GM12891 (cell line): ENCODE measurements around the gene KCNJ10. TPM values are rescaled to one million over a fixed set of nuclear protein-coding genes. Genes with fewer than 3 reads are reported as not detected.
"Not testable (repeated sequence)": the region's sequence is repeated elsewhere in the genome, so short reads cannot be mapped to it uniquely, and the experiment has no call there.

Experiments
- DNase-seq: peaks from one replicate; pipeline ENCODE4 v3.0.0; 2011; ENCODE audit warnings: low spot score; ENCODE audit not compliant: insufficient read length
- FAIRE-seq: peaks from 2 replicates; lab custom pipeline; 2011; peaks lifted over from hg19 to GRCh38; lab: Jason Lieb, UNC
- PAX5 ChIP-seq: IDR thresholded peaks from 2 replicates; pipeline ENCODE4 v1.6.1; 2011; ENCODE audit warnings: low read length, moderate library complexity, mild to moderate bottlenecking; ENCODE audit not compliant: insufficient read depth, severe bottlenecking
- POLR2A ChIP-seq: IDR thresholded peaks from 2 replicates; pipeline ENCODE4 v1.6.1; 2011; ENCODE audit warnings: low read depth, low read length, control low read depth
- POLR2AphosphoS5 ChIP-seq: IDR thresholded peaks from 2 replicates; pipeline ENCODE4 v1.6.1; 2011; ENCODE audit warnings: low read depth, low read length, control low read depth
- POU2F2 ChIP-seq: IDR thresholded peaks from 2 replicates; pipeline ENCODE4 v1.6.1; 2011; ENCODE audit warnings: low read depth, mild to moderate bottlenecking, control low read depth, low read length, moderate library complexity
- SPI1 ChIP-seq: IDR thresholded peaks from 2 replicates; pipeline ENCODE4 v1.6.1; 2011; ENCODE audit warnings: low read depth, low read length, control low read depth
- TAF1 ChIP-seq: IDR thresholded peaks from 2 replicates; pipeline ENCODE4 v1.6.1; 2011; ENCODE audit warnings: low read depth, low read length, control low read depth
- polyA plus RNA-seq: library from polyadenylated mRNA; unstranded; fragments of >200 nt; gene quantifications from one replicate; pipeline ENCODE4 v1.2.1, GENCODE V29; 2012; ENCODE audit warnings: low read depth, missing spikeins, inconsistent platforms; ENCODE audit not compliant: missing spikeins

KCNJ10 gene
- polyA plus RNA-seq: 0.05 TPM

GRCh38 chr1:160069460-160070231, at the start of gene KCNJ10:
Gene KCNJ10 (minus strand): TSS chr1:160070160. CDS start chr1:160042532, 27,628 bp downstream.
- no peak for DNase-seq
- no peak for TF ChIP-seq POLR2AphosphoS5
- TF ChIP-seq POLR2A: no peak
- no peak for TF ChIP-seq SPI1
- TF ChIP-seq PAX5: no peak
- no peak for TF ChIP-seq POU2F2
- TF ChIP-seq TAF1: no peak
- no peak for FAIRE-seq

GRCh38 chr1:160118928-160119327, 49.0 kb upstream of the KCNJ10 start:
- FAIRE-seq (no peak), DNase-seq (no peak)
- TF ChIP-seq SPI1: no peak

GRCh38 chr1:160117709-160118183, 47.8 kb upstream of the KCNJ10 start:
- TF ChIP-seq PAX5: no peak
- TF ChIP-seq POU2F2: no peak
- TF ChIP-seq POLR2AphosphoS5: no peak
- no peak for TF ChIP-seq TAF1
- TF ChIP-seq SPI1: no peak
- TF ChIP-seq POLR2A: no peak
- DNase-seq: no peak
- FAIRE-seq: no peak

GRCh38 chr1:160117300-160117699, 47.3 kb upstream of the KCNJ10 start:
- DNase-seq: no peak
- FAIRE-seq: no peak
- no peak for TF ChIP-seq POLR2A
- TF ChIP-seq POLR2AphosphoS5: no peak
- no peak for TF ChIP-seq POU2F2
- TF ChIP-seq PAX5: no peak
- no peak for TF ChIP-seq SPI1
- TF ChIP-seq TAF1: no peak

GRCh38 chr1:160116283-160117147, 46.6 kb upstream of the KCNJ10 start:
- FAIRE-seq (no peak), DNase-seq (no peak)
- TF ChIP-seq SPI1 (no peak), PAX5 (no peak), POLR2AphosphoS5 (no peak), POLR2A (no peak), TAF1 (no peak), POU2F2 (no peak)

GRCh38 chr1:160115545-160116282, 45.8 kb upstream of the KCNJ10 start, which contains the start of gene ATP1A2:
Gene ATP1A2 (plus strand): TSS chr1:160115759. CDS start chr1:160115862, 103 bp downstream.
- FAIRE-seq: no peak

GRCh38 chr1:160114085-160114484, 44.1 kb upstream of the KCNJ10 start:
- FAIRE-seq (no peak), DNase-seq (no peak)
- TF ChIP-seq PAX5 (no peak), POU2F2 (no peak), SPI1 (no peak), POLR2A (no peak), TAF1 (no peak), POLR2AphosphoS5 (no peak)

More at GRCh38 chr1:160115545-160116282, 45.8 kb upstream of the KCNJ10 start, which contains the start of gene ATP1A2:
- no peak for DNase-seq
- TF ChIP-seq SPI1 (no peak), POU2F2 (no peak), PAX5 (no peak), TAF1 (no peak), POLR2A (no peak), POLR2AphosphoS5 (no peak)

GRCh38 chr1:160113407-160113806, 43.4 kb upstream of the KCNJ10 start:
- TF ChIP-seq POLR2AphosphoS5 (no peak), POLR2A (no peak), POU2F2 (no peak)
- DNase-seq (no peak), FAIRE-seq (no peak)

GRCh38 chr1:160112357-160112756, 42.4 kb upstream of the KCNJ10 start:
- FAIRE-seq: peak; percentile 82
- DNase-seq: no peak
- no peak for TF ChIP-seq POLR2A
- no peak for TF ChIP-seq TAF1

GRCh38 chr1:160111462-160111861, 41.5 kb upstream of the KCNJ10 start:
- not testable (repeated sequence) for DNase-seq, FAIRE-seq
